ENCODE measurements around the gene AMER2.
"Not testable (repeated sequence)": the region's sequence is repeated elsewhere in the genome, so short reads cannot be mapped to it uniquely, and the experiment has no call there.

AMER2 gene

GRCh38 chr13:25168790-25169189 is 3.3 kb downstream of the AMER2 start:
- H3K27ac ChIP-seq: no peak overlapping the region
- no peak for TF ChIP-seq CTCF (conservative IDR thresholded peaks at IDR 0.05)

- no peak overlapping the region for H3K27ac ChIP-seq
- TF ChIP-seq CTCF (conservative IDR thresholded peaks at IDR 0.05): no peak
Observed at GRCh38 chr13:25167382-25168174, 4.5 kb downstream of the AMER2 start.

- no peak for TF ChIP-seq CTCF (conservative IDR thresholded peaks at IDR 0.05)
- no peak overlapping the region for H3K27ac ChIP-seq
Observed at GRCh38 chr13:25166306-25166705, 5.8 kb downstream of the AMER2 start.

GRCh38 chr13:25165663-25166062 is 6.4 kb downstream of the AMER2 start:
- H3K27ac ChIP-seq: no peak overlapping the region

GRCh38 chr13:25165163-25165562 is 6.9 kb downstream of the AMER2 start:
- not testable (repeated sequence) for H3K27ac ChIP-seq

More at GRCh38 chr13:25165663-25166062, 6.4 kb downstream of the AMER2 start:
- no peak for TF ChIP-seq CTCF (conservative IDR thresholded peaks at IDR 0.05)

GRCh38 chr13:25157681-25158080 is 14.4 kb downstream of the AMER2 start:
- no peak overlapping the region for H3K27ac ChIP-seq
- TF ChIP-seq CTCF (conservative IDR thresholded peaks at IDR 0.05): no peak

- no peak for TF ChIP-seq CTCF (conservative IDR thresholded peaks at IDR 0.05)
- H3K27ac ChIP-seq: no peak overlapping the region
Observed at GRCh38 chr13:25153736-25154135, 18.4 kb downstream of the AMER2 start.

GRCh38 chr13:25151626-25152195 is 20.4 kb downstream of the AMER2 start:
- no peak for TF ChIP-seq CTCF (conservative IDR thresholded peaks at IDR 0.05)
- H3K27ac ChIP-seq: no peak overlapping the region
